NCI-H69 (cell line): ENCODE results near the gene CPED1.
"Not testable (repeated sequence)": the region's sequence is repeated elsewhere in the genome, so short reads cannot be mapped to it uniquely, and the experiment has no call there.

Source experiments
- DNase-seq: peaks from one replicate; lab custom pipeline; 2025; lab: John Stamatoyannopoulos, UW

CPED1 gene

DNA sequence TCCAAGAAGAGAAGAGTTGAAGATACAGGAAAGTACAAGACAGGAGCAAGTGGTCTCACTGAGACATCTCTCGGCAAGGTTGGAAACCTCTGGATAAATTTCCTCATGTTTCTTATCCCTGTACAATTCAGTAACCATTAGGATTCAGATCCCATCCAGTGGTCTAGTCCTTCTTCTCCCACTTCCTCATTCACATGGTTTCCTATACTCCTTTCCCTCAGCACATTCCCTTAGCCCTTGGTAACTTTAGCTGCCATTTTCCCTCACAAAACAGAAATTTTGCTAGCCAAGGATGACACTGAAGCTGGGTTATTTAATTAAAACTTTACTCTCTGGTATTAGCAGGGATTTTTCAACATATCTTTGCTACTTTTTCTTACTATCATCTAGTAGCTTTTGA, 82.6 kb downstream of the CPED1 start:
- no peak for DNase-seq

- no peak for DNase-seq
Measured at GRCh38 chr7:121071662-121072061, 83.2 kb downstream of the CPED1 start.

- no peak for DNase-seq
Measured at GRCh38 chr7:121072826-121073225, 84.3 kb downstream of the CPED1 start.

- no peak for DNase-seq
Measured at GRCh38 chr7:121073463-121074099, 85.1 kb downstream of the CPED1 start.

GRCh38 chr7:121075424-121075841, 86.9 kb downstream of the CPED1 start:
- DNase-seq: not testable (repeated sequence)

GRCh38 chr7:121075952-121076349, 87.4 kb downstream of the CPED1 start:
- DNase-seq: no peak

GRCh38 chr7:121076350-121077164, 88.0 kb downstream of the CPED1 start:
- no peak for DNase-seq

DNA sequence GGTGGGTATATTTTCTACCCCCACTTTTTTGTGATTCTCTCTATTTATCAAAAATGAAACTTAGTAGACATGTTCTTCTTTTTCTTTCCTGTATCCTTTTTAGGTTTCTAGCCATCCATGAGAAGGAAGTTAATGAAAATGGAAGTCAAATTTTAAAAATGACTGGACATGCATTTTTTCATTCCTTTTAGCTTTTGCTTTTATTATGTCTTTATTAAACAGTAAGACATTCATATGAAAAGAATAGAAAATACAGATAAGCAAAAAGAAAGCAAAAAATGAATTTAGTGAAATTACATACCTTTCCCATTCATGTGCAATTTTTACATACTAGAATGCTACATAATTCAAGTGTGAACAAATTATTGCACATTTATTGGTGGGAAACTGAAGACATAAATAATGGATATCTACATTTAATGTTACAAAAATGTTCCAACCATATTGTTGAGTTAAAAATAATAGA, 88.7 kb downstream of the CPED1 start:
- no peak for DNase-seq

DNA sequence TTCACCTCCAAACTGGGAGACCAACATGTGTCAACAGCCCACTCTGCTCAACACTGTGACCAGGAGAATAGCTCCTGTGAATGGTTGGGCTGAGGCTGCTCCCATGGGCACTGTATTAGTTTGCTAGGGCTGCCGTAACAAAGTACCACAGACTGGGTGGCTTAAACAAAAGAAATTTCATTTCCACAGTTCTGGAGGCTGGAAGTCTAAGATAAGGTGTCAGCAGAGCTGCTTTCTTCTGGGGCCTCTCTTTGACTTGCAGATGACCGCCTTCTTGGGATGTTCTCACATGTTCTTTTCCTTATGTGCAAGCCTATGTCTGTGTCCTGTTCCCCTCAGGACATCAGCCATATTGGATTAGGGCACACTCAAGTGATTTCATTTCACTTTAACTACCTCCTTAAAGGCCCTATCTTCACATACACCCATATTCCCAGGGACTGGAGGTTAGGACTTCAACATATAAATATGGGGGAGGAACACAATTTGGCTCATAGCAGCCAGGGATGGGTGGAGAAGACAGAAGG, 90.3 kb downstream of the CPED1 start:
- DNase-seq: no peak

DNA sequence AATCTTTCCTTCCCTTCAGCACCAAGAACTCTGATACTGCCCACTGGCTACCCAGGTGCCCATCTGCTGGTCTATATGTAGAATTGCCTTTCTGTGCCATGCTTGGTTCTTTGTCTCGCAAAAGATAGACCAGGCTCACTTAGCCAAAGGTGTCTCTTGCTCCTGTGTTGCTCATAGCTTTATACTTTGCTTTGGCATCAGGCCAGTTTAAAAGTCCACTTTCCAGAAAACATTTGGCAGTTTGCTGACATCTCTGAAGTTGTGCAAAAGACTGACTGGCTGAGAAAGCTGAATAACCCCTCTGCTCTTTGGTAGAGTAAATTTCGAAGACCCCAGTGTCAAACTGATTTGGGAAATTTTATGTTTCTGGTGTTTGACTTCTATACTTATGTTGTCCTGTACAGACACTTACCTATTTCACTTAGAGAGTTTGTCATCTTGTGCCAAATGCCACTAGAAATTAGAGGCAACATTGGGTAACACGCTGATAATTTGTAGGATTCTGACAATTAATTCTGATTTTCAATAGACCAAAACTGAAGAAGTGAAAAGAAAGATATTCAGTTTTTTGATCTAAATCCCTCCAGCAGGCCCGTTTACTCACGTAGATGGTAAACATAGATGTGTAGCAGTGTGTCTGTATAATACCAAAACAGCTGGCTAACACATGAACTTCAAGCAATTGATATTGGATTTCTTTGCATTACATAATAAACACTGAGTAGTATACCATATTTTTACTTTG, 91.1 kb downstream of the CPED1 start:
- peak; percentile 25 for DNase-seq

GRCh38 chr7:121080257-121080912, 91.9 kb downstream of the CPED1 start:
- DNase-seq: no peak

DNA sequence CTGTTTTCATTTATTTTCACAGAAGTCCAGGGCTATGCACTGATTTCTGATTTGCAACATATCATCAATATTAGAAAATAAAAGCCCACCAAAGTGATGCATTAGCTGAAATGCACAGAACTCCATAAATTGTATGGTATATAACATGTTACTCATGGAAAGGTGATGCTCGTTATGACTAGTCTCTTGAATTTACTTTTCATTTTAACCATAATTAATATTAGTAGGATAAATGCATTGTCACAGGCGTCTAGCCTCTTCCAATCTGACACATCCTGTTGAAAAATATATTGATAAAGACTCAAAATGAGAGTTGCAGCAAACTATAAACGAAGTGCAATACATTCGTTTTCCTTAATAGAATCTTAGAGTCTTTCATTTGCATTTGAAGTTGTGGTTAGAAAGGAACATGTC, 92.4 kb downstream of the CPED1 start:
- no peak for DNase-seq

GRCh38 chr7:121081327-121081936, 92.9 kb downstream of the CPED1 start:
- DNase-seq: peak; percentile 79

DNA sequence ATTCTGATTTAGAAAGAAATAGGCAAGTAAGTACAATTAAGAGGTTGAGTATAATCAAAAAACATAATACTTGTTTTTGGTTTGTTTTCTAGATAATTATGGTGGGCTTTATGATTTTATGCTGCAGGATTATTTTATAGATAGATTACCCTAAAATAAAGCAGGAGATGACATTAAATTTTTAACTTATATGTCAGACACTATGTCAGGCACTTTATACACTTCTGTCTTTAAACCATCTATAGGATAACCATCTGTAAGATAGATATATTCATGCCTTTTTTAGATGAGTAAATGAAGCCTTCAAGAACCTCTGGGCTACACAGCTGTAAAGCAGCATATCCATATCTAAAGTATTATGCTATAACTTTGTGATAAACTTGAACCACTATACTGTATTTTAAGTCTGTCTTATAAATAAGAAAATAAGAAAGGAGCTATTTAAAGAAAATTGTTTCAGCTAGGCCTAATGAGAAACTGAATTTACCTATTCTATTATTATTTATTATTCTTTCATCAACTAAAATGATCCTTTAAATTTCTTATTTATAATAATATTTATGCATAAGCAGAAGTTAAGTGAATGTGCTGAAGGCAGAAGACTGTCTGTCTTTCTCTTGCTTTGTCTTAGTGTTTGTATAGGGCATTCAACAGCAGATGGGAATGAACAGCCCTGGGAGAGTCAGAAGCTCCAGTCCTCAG, 94.0 kb downstream of the CPED1 start:
- no peak for DNase-seq

GRCh38 chr7:121083138-121083789, 94.8 kb downstream of the CPED1 start:
- DNase-seq: peak; percentile 33

GRCh38 chr7:121083790-121084251, 95.3 kb downstream of the CPED1 start:
- DNase-seq: no peak

DNA sequence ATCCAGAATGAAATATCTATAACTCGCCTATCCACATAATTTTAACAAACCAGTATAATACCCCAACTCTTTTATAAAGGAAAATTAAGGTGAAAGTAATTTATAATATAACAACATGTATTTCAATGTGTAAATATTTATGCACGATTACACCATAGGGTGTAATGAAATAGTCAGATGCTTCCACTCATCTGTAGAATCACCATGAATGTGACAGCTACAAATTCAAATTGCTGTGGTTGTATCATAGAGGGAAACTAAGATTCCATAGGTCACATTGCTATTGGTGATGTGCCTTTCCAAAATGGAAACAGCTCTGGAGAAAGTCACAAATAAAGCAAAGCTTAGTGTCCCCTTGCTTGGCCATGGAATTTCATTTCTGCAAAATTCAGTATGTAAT, 95.7 kb downstream of the CPED1 start:
- no peak for DNase-seq

- DNase-seq: no peak
Measured at GRCh38 chr7:121084748-121085336, 96.3 kb downstream of the CPED1 start.

DNA sequence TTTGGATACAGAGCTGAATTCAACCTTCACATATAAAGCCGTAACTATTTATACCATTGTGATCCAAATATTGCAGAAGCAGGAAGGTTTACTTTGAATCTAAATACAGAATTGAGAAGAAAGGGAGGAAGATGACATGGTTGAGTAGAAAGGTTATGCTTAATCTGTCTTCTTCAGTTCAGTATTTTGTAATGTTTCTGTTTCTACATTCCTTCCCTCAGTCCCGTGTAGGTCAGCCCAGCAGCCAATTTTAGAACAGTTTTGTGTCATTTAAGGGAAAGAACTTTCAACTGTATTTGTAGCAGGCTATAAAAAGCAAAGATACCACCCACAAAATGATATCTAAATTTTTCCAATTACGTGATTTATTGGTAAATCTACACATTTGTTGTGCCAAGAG, 97.4 kb downstream of the CPED1 start:
- no peak for DNase-seq

GRCh38 chr7:121088870-121089269, 100.4 kb downstream of the CPED1 start:
- DNase-seq: no peak
